GM12801 (cell line): ENCODE measurements around the gene MTHFD1L.

Source experiments
- CTCF ChIP-seq: IDR thresholded peaks from one replicate; pipeline ENCODE4 v1.5.1; 2011; ENCODE audit warnings: control low read depth; ENCODE audit not compliant: insufficient read length; ENCODE audit errors: extremely low read depth

Gene MTHFD1L

DNA sequence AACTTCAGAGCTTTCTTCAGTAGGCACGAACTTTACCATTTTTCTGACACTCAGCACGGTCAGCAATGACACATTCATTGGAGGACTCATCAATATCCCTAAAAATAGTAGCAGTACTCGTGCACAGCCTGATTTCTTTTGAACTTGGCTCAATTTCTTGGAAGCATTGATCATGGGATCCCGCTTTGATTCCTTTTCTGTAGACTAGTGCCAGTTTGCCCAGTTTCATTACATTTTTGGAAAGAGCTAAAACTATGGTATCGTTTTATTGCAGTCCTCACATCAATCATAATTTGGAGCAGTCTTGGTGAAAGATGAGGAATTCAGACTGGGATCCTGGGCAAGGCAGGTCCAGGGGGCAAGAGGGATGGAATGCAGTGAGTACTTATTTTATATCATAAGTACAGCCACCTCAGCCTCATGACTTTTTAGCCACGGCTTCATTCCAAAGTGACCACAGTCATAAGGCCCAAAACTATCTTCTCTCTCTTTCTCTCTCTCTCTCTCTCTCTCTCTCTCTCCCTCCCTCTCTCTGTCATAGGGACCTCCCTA is 203.3 kb downstream of the MTHFD1L start:
- TF ChIP-seq CTCF: no peak

- TF ChIP-seq CTCF: no peak
Observed at GRCh38 chr6:151069641-151070040, 204.1 kb downstream of the MTHFD1L start.

DNA sequence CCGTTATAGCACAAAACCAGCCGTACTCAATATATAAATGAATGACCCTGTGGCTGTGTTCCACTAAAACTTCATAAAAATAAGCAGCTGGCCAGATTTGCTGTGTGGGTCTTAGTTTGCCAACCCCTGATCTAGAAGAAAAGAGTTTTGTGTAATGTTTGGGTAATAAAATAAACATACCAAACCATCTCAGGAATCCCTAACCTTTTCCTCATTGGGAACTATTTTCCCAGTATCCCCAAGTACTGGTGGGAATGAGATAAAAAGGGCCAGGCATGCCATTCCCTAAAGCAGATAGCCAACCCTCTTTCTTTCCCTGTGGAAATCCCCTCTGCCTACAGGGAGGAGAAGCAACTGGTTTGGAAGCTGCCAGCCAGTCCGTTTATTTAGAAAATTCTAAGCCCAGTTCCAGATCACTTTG is 205.1 kb downstream of the MTHFD1L start:
- TF ChIP-seq CTCF: no peak

GRCh38 chr6:151071295-151071694 is 205.8 kb downstream of the MTHFD1L start:
- no peak for TF ChIP-seq CTCF

GRCh38 chr6:151073146-151073545 is 207.6 kb downstream of the MTHFD1L start:
- TF ChIP-seq CTCF: no peak

- TF ChIP-seq CTCF: no peak
Observed at GRCh38 chr6:151073701-151074100, 208.2 kb downstream of the MTHFD1L start.

DNA sequence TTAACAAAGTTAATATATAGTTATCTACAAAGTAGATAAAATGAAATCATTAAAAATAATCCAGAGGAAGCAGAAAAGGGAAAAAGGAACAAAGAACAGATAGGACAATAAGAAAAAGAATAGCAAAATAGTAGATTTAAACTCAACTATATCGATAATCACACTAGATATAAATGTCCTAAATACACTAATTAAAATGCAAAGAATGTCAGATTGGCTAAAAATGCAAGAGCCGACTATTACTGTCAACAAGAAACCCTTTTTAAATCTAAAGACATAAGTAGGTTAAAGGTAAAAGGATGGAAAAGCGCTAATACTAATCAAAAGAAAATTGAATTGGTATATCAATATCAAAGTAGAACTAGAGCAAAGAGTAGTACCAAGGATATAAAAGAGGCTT is 209.5 kb downstream of the MTHFD1L start:
- no peak for TF ChIP-seq CTCF
